Left ventricle myocardium inferior (tissue), 1 donor: ENCODE measurements around the gene SCN4A. TPM values are rescaled to one million over a fixed set of nuclear protein-coding genes. Genes with fewer than 3 reads are reported as not detected.

Source experiments
- DNase-seq: peaks from one replicate; pipeline ENCODE4 v3.0.0-alpha.2; 2020
- H3K27ac ChIP-seq: fragments of 200-600 bp; replicated peaks from 2 replicates; pipeline ENCODE4 v1.8.0; 2021
- H3K27me3 ChIP-seq: fragments of 200-600 bp; 2 replicates; pipeline ENCODE4 v1.8.0; 2021; ENCODE audit warnings: low read depth
- H3K36me3 ChIP-seq: fragments of 200-600 bp; 2 replicates; pipeline ENCODE4 v1.8.0; 2021
- H3K4me1 ChIP-seq: fragments of 200-600 bp; 2 replicates; pipeline ENCODE4 v1.8.0; 2021
- H3K4me3 ChIP-seq: fragments of 200-600 bp; 2 replicates; pipeline ENCODE4 v1.8.0; 2021; ENCODE audit warnings: mild to moderate bottlenecking, moderate library complexity
- H3K9me3 ChIP-seq: fragments of 200-600 bp; replicated peaks from 2 replicates; pipeline ENCODE4 v1.8.0; 2021
- CTCF ChIP-seq: fragments of 200-600 bp; IDR thresholded peaks from 2 replicates; pipeline ENCODE4 v1.8.0; 2021; ENCODE audit warnings: antibody characterized with exemption, mild to moderate bottlenecking, borderline replicate concordance
- intact Hi-C: fragments of 100-400 bp; cut with micrococcal nuclease; formaldehyde crosslinking; loops from one replicate; pipeline ENCODE4 v1.11.0; 2022
- total RNA-seq: library from RNA; stranded (reverse); fragmentation: NEBNext Ultra II Directional; extraction: Animal tissue kit (Norgen Biotek cat#: 25700); gene quantifications from one replicate; pipeline ENCODE4 v1.2.1, GENCODE V29; 2021
- donor health status: DM: no; HTN: yes; CAD: no; lungs with severe emphysema.

The SCN4A gene
- total RNA-seq, 1 donor from 2014 or later: 1.2 TPM

GRCh38 chr17:63975541-63976092 is 2.9 kb upstream of the SCN4A start:
- intact Hi-C loops: no loop called here
- H3K27me3 ChIP-seq: no peaks in the 10 kb centered on the region
- DNase-seq: no peak
- H3K4me3 ChIP-seq: no peak overlapping the region
- no peaks in the 10 kb centered on the region for H3K36me3 ChIP-seq
- peaks cover 55% of the 10 kb centered on the region for H3K4me1 ChIP-seq
- no peaks in the 10 kb centered on the region for H3K9me3 ChIP-seq
- TF ChIP-seq CTCF: no peak
- no peak overlapping the region for H3K27ac ChIP-seq

GRCh38 chr17:63974594-63975192 is 2.0 kb upstream of the SCN4A start:
- Histone ChIP-seq H3K9me3 (no peaks in the 10 kb centered on the region), H3K27ac (no peak overlapping the region), H3K27me3 (no peaks in the 10 kb centered on the region), H3K4me3 (no peak overlapping the region), H3K4me1 (peaks cover 49% of the 10 kb centered on the region), H3K36me3 (no peaks in the 10 kb centered on the region)
- no peak for DNase-seq
- intact Hi-C loops: no loop called here
- TF ChIP-seq CTCF: no peak

GRCh38 chr17:63973930-63974593 is 1.3 kb upstream of the SCN4A start:
- Histone ChIP-seq H3K4me3 (no peak overlapping the region), H3K4me1 (peaks cover 47% of the 10 kb centered on the region), H3K27me3 (no peaks in the 10 kb centered on the region), H3K9me3 (no peaks in the 10 kb centered on the region), H3K27ac (no peak overlapping the region), H3K36me3 (no peaks in the 10 kb centered on the region)
- TF ChIP-seq CTCF: no peak
- DNase-seq: no peak
- intact Hi-C loops: no loop called here

- Histone ChIP-seq H3K27ac (no peak overlapping the region), H3K9me3 (no peaks in the 10 kb centered on the region), H3K4me1 (peaks cover 41% of the 10 kb centered on the region), H3K27me3 (no peaks in the 10 kb centered on the region), H3K36me3 (no peaks in the 10 kb centered on the region), H3K4me3 (no peak overlapping the region)
- no peak for DNase-seq
- intact Hi-C loops: no loop called here
- no peak for TF ChIP-seq CTCF
These were observed 529 bp upstream of the SCN4A start for GRCh38 chr17:63973247-63973646.

GRCh38 chr17:63969278-63969677 is 3.4 kb downstream of the SCN4A start:
- Histone ChIP-seq H3K27ac (peak overlapping the region; percentile 8), H3K9me3 (no peaks in the 10 kb centered on the region), H3K4me1 (peaks cover 15% of the 10 kb centered on the region), H3K36me3 (no peaks in the 10 kb centered on the region), H3K27me3 (no peaks in the 10 kb centered on the region), H3K4me3 (no peak overlapping the region)
- TF ChIP-seq CTCF: no peak
- intact Hi-C loops: no loop called here
- DNase-seq: no peak
